Suppressor macrophage treated with lipopolysaccharide for 1 hour (primary cell): ENCODE data around the gene RXYLT1.
A peak's percentile ranks its signal among the peaks of the same experiment; 100 is the strongest.

Experiments used
- DNase-seq, 3 donors: peaks; one replicate each; pipeline ENCODE4 v3.0.0-alpha.2; 2020 to 2022

Gene RXYLT1

GRCh38 chr12:63844391-63845341 is 65.0 kb downstream of the RXYLT1 start, which contains the start of gene SRGAP1:
Gene SRGAP1, plus strand, starts transcription at chr12:63844700. Its CDS starts 117 bp downstream, at chr12:63844817.
- DNase-seq: peak; percentile 72 to 89 (median 79)

- peak in 2 of 3 donors; percentile 12 for DNase-seq
These were observed 66.0 kb downstream of the RXYLT1 start for GRCh38 chr12:63845726-63846125.

GRCh38 chr12:63846238-63846967 is 66.7 kb downstream of the RXYLT1 start:
- no peak for DNase-seq

GRCh38 chr12:63848450-63848849 is 68.7 kb downstream of the RXYLT1 start:
- no peak for DNase-seq

GRCh38 chr12:63849106-63849620 is 69.5 kb downstream of the RXYLT1 start:
- no peak for DNase-seq

GRCh38 chr12:63849641-63850040 is 69.9 kb downstream of the RXYLT1 start:
- no peak for DNase-seq

GRCh38 chr12:63853978-63854377 is 74.3 kb downstream of the RXYLT1 start:
- peak in 2 of 3 donors; percentile 19 to 24 for DNase-seq

- DNase-seq: no peak
These were observed 75.6 kb downstream of the RXYLT1 start for GRCh38 chr12:63855299-63855698.

GRCh38 chr12:63857771-63858670 is 78.3 kb downstream of the RXYLT1 start:
- no peak for DNase-seq
